GM21786 (cell line): ENCODE data around the gene ASTL.

Source experiments
- ATAC-seq: cut with Tn5 transposase; IDR thresholded peaks from one replicate; pipeline ENCODE4 v1.9.1; 2021; ENCODE audit not compliant: unreplicated experiment

ASTL gene

DNA sequence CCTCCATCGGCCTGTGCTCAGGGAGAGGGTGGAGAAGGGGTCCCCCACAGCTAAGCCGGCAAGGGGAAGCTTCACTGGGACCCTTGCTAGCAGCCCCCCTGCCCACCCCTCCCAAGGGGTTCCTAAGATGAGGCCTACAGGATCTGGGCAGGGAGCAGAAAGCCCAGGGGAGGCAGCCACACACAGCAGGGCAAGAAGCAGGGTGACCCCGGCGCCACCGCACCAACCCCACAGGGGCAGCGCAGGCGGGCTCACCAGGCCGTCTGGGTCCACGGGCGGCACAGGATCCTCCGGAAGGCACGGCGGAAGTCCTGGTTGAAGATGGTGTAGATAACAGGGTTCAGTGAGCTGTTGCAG is 23.8 kb downstream of the ASTL start:
- no peak for ATAC-seq

DNA sequence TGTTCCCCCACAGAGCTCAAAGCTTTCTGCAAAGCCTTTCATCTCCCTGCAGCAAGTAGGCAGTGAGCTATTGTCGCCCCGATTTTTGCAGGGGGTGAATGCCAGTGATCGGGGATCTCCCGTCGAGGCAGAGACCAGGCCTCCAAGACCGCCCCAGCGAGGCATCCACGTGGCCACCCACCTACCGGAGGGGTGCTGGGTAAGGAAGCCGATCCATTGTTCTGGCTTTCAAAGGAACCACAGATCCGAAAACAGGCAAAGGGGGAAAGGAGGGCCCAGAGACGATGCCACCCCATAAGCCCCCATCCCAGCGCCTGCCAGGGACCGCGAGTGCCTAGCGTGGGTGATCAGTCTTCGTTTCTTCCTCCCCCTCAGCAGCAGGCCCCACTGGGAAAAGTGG is 24.4 kb downstream of the ASTL start:
- no peak for ATAC-seq

DNA sequence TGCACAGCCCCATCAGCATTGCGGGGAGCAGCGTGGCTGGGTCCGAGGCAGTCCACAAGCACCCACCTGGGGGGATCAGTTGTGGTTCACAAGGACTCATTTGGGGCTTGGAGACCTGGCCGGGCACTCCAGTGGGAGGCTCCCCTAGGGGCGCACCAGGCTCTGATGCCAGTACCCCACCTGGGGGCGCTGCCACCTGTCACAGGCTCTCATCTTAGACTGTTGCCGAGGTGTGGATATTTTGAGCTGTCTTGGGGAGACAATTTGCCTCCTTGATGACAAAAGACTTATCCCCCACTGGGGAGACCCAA is 25.0 kb downstream of the ASTL start:
- ATAC-seq, result no peak

DNA sequence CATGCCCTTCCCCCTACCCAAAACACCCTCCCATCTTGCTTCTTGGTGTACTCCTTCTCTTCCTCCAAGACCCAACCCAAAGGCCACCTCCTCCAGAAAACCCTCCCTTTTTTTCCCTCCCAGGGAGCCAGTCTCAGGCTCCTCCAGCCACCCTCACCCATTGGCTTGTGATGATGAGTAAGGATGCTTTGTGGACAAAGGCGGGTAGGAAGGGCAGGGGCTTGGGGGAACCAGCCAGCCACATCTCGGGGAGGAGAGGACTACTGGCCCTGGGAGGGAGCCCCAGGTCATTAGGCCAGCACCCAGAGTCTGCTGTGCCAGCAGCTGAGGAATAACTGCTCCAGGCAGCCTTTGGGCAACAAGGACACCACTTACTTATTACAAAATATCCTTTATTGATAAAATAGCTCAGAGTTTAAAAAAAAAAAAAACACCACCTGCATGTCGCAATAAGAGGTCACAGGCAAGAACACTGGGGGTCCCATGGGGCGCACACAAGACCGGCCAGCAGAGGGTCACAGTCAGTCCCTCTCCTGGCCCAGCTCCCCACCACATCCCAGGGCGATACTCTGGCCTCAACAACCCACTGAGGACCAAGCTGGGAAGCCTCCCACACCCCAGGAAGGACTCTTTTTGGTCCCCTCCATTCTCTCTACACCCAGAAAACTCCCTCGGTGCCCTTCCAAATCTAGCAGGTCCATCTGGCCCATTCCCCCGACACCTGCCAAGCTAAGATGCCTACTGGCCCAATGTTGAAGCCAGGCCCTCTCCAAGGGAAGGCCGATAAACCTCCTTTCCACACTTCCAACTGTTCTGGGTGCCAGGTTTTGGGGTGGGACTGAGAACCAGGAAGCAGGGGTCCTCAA is 25.6 kb downstream of the ASTL start:
- ATAC-seq, result no peak

DNA sequence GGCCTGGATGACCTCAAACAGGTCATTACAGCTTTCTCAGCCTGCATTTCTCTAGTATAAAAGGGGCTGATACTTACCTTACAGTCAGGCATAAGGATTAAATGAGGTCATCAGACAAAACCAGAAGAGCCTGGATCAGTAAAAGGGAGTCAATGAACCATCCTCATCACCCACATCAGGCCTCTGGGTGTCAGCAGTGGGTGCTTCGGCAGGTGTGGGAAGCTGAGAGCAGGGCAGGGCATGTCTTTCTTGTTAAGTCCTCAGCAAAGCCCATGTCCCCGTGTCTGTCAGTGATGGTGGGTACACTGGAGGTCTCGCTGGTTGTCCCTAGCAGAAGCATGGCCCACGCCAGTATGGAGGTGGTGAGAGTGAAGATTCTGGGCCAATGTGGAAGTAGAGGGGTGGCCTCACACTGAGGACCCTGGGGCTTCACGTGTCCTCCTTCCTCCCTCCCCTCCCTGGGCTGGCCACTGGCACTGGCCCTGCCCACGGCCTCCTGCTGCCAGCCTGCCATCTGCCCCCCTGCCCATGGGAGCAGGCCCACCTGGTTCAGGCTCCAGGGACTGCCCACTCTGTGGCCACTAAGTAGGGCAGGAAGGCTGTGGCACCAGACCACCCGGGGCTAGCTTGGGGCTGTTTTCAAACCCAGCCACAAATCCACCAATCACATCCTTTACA is 26.3 kb downstream of the ASTL start:
- ATAC-seq, result no peak

DNA sequence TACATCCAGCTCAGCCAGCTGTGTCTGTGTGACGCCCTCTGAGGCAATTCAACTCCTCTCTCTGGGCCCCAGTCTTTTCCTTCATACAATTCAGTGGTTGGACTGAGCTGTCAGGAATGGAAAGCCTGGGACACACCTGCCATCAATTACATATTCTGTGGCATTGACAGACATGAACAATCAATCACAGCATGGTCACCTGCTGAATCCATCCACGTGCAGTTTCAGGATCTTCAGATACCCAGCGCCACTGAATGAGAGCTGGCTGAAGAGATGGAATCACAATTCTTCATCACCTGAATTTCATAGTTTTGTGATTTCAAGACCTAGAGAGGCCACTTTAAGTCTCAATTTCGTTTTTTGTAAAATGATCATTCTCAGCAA is 27.1 kb downstream of the ASTL start:
- ATAC-seq, result no peak

DNA sequence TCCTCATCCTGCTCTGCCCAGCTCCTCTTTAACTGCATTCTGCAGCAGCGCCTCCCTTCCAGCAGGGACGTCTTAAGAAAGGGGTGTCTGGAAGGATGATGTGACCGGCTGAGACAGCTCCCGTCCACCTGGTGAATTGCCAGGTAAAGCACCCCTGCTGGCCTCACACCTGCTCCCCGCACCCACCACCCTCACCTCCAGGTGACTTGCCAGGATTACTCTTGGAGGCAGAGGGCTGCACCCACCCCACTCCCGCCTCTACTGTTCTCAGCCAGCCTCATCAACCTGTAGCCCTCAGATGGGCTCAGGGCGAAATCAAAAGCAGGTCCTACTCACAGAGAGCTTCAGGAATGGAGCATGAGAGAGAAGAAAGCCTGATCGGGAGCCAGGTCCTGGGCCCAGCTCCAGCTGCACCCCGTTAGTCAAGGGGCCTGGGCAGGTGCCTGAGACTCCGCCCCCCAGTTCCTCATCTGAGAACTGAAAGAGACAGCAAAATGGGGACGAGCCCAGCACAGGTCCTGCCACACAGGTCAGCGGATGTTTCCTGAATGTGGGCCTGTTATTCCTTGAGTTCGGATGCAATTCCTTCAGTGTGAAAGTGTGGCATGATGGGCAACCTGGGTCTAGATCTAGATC is 27.6 kb downstream of the ASTL start:
- ATAC-seq, result no peak

DNA sequence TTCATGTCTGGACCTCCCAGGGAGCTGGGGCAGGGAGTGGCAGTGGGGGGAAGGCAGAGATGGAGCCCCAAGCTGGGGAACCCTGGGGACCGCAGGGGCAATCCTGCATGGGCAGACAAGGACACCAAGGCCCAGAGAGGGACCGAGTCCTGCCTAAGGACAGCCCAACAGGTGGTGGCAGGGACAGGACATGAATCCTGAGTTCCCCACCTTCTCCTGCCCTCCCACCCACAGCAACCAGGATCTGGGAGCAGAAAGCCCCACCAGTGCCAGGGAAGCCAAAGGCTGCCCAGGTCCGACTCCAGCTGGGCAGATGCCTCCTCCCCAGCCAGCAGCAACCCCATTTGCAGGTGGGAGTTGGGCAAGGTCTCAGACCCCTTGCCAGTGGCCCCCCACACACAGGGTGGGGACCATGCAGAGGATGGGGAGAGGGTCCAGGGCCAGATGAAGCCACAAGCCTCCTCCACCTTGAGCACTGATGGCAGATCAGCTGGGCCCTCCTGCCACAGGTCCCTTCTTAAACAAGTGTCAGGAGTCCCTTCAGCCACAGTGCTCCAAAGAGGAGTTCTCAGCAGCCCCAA is 28.3 kb downstream of the ASTL start:
- ATAC-seq, result no peak

DNA sequence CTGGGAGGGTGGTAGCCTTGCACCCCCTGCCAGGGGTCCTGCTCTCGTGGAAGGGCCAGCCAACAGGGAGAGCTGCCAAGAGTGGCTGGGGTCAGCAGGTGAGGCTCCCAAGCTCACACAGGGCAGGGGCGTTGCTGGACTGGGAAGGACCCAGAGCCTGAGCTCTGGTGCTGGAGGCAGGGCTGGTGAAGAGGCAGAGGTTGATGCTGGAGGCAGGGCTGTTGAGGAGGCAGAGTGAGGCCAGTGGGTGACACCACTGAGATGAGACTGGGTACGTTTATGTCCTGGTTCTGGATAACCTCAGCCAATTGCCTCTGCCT is 29.0 kb downstream of the ASTL start:
- no peak for ATAC-seq

DNA sequence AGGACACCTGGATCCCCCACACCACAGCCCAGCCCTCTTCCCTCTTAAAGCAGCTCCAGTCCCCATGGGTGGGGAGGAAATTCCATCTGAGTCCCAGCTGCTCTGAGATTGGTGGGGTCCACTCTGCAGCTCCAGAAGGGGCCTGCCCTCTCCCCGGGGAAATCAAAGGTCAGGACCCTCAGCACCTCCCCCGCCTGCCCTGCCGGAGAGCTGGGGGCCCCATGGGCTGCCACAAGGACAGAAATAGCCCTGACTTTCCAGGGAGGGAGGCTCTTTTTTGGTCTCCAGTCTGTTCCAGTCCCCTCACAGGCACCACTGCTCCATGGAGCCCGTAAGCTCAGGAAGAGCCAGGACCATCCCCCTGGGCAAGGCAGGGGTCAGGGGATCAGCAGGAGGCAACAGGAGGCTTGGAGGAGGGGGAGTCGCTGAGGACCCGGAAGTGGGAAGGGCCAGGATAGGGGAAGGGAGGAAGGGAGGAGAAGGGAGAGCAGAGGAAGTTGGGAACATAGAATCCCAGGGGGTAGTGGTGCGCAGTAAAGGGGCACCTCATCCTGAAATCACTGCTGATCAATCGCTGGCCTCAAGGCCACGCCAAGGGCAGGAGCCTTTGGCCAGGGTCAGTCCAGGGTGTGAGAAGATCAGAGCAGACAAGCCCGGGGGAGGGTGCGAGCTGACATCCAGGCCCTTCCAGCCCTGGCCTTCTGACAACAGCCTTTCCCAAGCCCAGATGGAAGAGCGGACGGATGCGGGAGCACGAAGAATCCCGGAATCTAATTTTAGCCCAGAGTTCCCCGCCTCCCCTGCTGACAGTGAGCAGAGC is 29.6 kb downstream of the ASTL start:
- ATAC-seq, result no peak

DNA sequence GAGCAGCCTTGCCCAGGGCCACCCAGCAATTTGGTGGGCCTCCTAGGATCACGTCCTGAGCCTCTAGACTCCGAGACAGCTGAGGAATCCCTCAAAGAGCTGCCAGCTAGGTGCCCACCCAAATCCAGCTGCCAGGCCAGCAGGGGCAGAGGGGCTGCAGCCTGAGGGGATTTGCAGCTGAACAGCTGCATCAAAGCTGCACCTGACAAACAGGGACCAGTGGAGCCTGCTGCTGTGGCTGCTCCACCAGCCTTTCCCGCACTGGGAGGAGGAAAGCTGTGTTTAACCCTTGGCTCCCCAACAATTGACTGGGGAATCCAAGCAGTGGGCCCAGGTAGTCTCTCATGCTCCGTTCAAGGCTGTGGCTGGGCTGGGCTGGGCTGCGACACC is 30.2 kb downstream of the ASTL start:
- no peak for ATAC-seq

DNA sequence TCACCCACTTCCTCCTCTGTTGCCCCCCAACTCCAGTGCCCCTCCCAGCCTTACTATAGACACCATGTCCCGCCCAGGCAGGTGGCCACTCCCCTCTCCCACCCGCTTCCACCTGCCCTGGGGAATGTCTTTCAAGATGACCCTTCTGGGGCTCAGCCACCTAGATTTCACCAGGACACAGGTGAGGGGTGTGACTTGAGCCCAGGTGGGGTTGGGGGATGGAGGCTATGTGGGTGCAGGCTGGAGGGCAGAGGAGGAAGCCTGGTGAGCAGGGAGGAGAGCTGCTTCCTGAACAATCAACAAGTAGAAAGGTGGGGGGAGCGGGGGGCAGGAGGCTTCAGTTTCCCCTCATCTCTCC is 30.6 kb downstream of the ASTL start:
- no peak for ATAC-seq

DNA sequence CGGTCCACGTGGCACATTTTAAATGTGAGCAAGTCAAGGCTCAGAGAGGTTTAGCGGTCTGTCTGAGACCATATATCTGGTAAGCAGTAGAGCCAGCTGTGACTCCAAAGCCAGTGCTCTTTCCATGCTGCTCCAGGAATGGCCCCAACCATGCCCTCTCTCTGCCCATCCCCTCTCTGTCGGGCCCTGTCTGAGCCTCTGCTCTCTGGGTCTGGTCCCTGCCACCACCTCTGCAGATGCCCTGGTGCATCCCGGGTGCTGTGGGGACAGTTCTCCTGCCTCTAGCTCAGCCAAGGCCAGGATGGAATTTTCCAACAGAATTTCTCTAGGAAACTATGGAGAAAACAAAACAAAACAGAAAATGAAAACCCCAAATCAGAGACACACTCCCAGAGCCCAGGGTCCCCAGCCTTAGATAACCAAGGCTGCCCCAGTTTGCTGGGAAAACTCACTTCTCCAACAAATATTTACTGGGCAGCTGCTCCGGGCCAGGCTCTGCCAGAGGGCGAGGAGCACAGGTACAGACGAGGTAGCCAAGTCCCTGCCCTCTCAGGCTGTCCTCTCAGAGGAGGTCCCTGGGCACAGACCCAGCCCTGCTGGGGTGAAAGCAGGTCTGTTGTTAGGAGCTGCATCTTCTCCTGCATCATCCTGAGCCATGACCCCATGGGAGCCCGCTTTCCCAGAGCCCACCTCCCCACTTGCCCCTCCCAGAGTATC is 31.2 kb downstream of the ASTL start:
- no peak for ATAC-seq

DNA sequence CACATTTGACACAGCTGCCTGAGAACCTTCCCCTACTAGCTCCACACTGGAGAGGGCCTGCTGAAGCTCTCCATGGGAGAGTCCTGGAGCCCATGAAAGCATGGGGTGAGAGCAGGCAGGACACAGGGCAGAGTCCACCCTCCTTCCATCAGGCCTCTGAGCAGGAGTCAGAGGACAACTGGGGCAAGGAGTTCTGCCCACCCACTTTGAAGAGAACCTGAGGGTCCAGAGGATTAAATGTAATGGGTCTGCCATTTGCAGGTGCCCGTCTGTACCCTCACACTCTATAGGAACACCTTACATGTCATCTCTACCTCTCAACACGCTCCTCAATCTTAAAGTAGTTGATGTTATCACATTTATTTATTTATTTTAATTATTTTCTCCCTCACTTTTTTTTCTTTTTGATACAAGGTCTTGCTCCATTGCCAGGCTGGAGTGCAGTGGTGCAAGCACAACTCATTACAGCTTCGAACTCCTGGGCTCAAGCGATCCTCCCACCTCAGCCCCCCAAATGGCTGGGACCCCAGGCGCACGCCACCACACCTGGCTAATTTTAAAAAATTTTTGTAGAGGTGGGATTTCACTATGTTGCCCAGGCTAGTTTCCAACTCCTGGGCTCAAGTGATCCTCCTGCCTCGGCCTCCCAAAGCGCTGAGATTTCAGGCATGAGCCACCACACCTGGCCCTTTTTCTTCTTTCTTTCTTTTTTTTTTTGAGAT is 32.1 kb downstream of the ASTL start:
- no peak for ATAC-seq

DNA sequence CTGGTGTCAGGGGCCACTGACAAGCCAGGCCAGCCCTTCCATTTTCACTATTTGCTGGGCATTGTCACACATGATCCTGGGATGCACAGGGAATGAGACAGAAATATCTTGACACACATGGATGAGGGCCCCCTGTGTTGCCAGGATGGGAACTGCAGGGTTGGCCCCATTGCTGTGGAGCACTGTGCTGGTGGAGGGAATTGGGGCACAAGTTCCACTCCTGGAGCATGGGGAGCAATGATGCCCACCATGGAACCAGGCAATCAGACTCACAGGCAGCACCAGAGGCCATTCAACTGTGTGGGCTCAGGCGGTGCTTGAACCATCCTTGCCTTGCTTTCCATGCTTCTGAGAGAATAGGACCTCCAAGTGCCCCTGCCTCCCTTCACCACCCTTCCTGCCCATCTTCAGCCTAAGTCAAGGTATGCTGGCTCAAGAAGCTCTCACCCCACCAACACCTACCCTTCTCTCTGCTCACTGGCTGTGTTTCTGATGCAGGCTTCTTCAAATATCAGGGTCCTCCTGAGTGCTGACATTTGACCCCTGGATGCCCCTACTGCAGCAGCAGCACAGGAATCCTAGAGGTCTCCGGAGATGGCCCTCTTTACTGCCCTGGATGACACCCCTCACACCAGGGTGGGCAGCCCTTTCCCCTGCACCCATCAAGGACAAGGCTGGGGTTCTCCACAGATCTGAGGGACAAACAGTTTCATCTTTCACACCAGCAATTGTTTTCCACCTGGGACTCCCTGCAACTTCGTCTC is 33.0 kb downstream of the ASTL start:
- ATAC-seq, result no peak

DNA sequence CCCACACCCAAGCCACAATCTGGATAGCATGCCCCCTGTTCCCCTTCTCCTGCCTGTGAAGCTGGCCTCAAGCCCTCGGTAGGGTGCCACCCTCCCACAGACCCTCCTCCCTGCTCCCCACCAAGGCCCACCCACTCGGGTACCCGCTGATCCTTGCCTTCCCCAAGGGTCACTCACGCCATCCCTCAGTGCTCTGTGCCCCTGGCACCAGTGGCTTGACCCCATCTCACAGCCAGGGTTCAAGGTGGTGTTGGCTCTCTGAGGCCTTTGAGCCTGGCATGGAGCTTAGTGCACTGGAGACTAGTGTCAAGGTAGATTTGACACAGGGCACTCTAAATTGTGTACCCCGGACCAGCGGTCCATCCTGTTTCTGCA is 33.8 kb downstream of the ASTL start:
- no peak for ATAC-seq

DNA sequence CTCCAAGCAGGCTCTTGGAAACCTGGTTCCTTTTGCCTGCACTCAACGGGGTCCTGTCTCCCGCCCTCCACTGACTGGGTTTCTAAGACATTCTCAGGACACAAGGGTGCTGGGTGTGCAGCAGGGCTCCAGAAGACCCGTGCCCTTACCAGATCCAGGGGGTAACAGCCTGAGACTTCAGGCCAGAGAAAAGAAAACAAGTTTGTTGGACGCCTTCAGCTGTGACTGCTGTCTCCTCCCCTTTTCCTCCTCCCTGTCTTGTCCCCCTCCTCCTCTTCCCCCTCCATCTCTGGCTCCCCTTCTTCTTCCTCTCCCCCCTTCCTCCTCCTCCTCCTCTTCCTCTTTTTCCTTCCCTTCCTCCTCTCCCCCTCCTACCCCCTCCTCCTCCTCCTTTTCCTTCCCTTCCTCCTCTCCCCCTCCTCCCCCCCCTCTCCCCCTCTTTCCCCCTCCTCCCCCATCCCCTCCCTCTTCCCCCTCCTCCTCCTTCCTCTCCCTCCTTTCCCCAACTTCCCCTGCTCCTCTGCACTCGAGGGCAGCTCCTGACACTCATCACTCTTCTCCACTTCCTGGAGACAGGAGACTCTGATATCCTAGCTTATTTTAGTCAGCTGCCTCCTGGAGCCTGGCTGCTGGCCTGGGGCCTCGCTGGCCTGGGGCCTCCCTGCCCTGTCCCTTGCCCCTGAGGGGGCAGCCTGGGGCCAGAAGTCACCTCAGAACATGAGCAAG is 34.4 kb downstream of the ASTL start:
- ATAC-seq, result no peak

DNA sequence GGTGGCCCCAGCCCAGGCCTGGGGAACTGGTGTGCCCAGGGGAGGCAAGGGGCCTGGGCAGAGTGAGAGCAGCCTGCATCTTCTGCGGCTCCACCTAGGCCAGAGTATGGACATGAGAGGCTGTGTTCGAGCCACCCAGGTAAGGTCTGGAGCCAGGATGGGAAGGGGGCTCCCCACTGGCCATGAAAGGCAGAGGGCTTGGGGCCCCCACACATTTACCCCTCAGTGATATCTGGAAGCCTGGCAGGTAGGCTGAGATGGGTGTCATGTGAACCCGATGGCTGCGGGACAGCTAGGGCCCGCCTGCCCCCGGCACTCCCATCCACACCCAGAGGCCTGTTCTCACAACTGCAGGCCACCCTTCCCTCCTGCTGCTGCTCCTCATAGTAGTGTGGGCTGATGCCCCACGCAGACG is 35.1 kb downstream of the ASTL start:
- ATAC-seq, result no peak
